GM19023 (cell line): Measurements from ENCODE around the gene GLB1L3.

ENCODE experiments used
- ATAC-seq: cut with Tn5 transposase; IDR thresholded peaks from one replicate; pipeline ENCODE4 v1.9.1; 2021; ENCODE audit warnings: mild to moderate bottlenecking, moderate library complexity; ENCODE audit not compliant: unreplicated experiment

The GLB1L3 gene

DNA sequence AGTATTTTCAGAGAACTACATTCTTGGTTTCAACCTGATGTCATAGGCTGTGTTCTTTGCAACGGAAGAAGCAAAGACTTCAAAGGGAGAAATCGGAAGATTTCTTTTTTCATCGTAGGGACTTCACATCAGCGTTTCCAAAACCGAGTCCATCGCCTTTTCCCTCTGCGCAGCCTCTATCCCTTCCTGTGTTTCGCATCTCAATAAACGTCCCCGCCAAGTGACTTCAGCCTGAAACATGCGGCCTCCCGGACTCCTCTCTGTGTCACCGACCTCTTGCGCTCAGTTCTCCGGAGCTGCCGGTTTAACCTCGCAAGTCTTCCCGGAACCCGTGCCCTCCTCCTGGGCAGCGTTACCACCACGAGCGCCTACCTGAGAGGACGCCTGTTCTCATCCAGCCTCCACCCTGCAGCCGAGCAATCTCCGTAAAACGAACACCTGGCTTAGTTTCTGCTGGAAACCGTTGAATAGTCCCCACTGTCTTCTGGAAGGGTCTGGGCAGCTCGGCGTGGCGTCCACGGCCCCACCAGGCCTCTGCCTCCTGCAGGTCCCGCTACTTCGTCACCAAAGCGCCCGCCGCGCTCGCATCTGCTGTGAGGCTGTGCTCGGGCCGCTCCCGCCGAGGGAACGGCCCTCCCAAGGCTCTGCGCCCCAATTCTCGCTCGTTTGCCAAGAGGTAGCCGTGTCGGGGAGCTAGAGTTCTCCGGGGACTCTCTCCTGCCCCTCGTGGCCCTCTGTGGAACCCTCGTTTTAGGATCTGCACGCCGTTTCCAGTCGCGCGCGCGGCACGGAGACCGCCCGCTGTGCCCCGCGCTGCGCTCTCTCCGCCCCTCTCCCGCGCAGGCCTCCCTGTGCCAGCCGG, at the start of gene GLB1L3:
TSS of gene GLB1L3 (plus strand) at position 846 of the 862 bp plus-strand sequence. CDS start 362 bp downstream, outside the sequence.
- peak; percentile 62 for ATAC-seq

DNA sequence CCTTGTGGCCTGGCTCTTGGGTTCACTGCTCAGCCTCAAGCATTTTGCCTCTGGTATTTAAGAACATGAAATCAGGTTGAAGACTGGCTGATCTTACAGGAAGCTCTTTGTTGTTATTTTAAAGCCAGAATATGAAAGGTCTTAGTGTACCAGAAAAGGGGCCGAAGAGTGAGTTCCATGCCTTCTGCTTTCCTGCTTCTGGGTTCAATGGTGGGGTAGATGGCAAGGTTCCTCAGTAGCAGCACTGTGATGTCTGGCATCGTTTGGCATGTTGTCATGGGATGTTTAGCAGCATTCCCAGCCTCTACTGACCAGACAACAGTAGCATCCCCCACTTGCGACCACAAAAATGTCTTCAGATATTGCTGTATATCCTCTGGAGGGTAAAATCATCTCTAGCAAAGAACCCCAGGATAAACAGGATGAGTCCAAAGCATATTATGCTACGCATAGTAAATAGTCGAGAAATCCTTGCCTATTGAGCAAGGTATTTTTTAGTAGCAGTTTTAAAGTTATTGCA, 49.3 kb upstream of the GLB1L3 start:
- ATAC-seq = no peak

DNA sequence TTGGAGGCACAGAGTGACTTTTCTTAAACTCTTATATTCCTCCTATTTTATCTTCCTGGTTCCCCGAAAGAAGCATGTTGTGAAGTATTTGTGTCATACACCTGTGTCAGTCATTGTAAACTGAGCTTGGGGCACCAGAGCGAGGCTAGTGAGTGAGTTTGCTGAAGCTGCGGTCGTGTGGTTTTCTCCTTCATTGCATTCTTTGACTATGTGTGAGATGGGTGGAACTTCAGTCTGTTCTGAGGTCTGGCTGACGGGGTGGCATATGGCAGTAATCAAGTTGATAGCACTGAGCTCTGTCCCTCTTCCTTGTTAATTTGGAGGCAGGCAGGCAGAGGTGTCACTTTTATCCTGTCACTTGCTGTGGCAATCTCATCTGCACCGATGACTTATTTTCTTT, 47.6 kb upstream of the GLB1L3 start:
- ATAC-seq = peak; percentile 43

DNA sequence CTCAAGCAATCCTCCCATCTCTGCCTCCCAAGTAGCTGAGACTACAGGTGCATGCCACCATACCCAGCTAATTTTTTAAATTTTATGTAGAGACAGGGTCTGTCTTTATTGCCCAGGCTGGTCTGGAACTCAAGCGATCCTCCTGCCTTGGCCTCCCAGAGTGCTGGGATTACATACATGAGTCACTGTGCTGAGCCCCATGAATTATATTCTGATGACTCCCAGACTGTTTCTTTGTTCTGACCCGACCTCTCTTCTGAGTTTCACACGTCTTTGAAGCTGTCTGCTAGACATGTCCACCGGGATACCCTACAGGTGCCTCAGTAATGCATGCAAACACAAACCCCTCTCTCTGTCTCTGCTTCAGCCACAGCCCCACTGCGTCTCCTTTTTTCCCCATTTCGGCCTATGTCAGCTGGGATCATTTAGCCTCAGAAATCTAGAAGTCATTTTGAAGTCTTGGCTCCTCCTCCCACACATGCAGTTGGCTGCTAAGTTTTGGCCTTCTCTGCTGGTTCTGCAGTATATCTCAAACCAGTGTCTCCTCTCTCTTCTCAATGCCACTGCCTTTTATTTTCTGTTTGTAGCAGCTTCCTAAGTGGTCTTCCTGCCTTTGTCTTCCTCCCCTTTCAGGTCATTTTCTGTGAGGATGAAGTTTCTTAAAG, 46.9 kb upstream of the GLB1L3 start:
- no peak for ATAC-seq

- no peak for ATAC-seq
Measured at GRCh38 chr11:134230339-134230738, 45.8 kb upstream of the GLB1L3 start.

DNA sequence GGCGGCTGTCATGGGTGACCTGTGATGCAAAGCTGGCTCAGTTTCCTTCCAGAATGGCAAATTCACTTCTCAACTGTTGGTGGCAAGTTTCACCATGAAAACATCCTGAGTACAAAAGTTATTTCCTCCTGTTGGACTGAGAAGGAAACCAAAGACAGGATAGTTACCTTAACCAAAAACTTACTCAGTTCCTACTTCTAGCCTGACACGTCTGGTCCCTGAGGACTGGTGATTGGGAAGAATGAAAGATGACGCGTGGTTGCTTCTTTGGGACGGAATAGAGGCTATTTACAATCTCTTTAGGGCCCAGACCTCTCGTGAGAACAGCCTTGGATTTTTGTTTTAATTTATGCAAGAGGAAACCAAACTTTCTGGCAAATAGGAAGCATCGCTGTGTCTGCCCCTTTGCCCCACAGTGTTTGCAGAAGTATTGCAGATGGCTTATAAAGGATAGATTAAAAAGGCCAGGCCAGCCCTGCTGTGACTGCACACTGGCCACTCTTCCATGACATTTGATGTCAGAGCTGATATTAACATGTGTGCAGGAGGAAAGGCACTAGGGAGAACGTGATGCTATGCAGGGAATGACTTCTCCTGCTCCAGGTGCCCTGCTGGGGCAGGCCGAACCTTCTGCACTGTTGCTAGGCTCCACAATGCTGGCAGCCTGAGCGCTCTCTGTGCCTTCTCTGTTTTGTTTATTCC, 44.1 kb upstream of the GLB1L3 start:
- ATAC-seq = no peak

DNA sequence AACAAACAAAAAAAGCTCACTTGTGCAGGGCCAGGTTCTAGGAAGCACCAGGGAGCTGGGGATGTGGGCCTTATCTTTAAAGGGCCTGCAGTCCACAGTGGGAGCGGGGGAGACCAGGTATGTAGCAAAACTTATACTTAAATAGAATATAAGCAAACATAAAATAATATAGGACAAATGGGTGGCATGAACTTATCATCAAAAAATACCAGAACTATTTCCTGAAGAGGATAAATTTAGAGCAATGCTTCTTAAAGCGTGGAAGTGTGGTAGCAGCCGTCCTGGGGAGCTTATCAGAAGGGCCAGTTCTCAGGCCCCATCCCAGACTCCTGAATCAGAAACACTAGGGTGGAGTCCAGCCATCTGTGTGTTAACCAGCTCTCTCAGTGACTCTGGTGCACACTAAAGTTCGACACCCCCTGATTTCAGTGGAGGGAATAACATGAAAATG, 42.4 kb upstream of the GLB1L3 start:
- ATAC-seq = no peak

GRCh38 chr11:134235399-134235798, 40.8 kb upstream of the GLB1L3 start:
- no peak for ATAC-seq

- no peak for ATAC-seq
Measured at GRCh38 chr11:134236834-134237556, 39.2 kb upstream of the GLB1L3 start.

DNA sequence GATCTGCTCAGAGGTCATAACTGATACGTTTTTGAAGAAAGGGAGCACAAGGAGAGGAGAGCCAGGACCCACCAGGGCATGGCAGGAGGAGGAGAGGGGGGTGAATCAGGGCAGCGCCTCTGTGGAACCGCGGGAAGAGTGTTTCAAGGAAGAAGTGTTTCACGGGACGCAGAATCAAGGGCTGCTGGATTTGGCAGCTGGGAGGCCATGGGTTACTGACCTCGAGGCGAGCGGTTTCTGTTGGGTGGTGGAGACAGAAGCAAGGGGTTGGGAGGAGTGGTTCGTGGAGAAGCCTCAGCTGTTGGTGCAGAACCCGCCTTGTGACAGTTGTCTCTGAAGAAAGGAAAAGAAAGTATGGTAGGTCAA, 38.6 kb upstream of the GLB1L3 start:
- no peak for ATAC-seq

DNA sequence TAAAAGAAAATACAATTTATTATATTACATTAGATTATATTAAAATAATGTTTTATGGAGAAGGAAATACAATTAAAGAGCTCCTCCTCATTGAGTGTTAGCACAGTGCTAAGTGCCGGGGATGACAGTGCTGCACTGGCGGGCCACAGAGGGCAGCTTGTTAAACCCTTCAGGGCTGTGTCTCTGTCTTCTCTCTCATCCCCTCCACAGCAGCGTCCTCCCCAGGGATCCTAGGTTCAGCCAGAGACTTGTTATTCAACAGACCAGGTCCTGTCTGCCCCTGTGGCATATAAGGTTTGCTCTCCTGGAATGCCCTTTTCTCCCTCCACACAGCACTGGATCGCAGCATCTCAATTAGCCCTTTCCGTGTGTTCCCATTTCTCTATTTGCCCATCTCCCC, 37.2 kb upstream of the GLB1L3 start:
- no peak for ATAC-seq

- ATAC-seq = no peak
Measured at GRCh38 chr11:134240592-134240991, 35.6 kb upstream of the GLB1L3 start.

DNA sequence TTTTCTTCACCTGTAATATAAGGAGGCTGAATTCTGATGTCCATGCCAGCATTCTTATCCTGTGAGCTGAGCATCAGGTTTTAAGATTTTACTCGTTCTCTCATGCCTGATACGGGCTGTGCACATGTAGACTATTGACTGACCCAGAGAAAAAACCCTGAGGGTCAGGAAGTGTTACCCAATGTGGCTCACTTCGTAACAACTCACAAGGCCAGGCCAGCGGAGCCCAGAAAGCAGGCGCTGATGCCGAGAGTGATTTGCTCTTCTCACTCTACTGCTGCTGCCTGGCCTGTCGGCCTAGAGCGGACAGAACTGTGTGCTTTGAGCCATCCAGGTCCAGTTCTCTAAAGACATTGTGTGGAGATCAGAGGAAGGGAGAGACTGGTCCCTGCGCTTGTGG, 33.8 kb upstream of the GLB1L3 start:
- no peak for ATAC-seq

- no peak for ATAC-seq
Measured at GRCh38 chr11:134243913-134244312, 32.3 kb upstream of the GLB1L3 start.

GRCh38 chr11:134244593-134244992, 31.6 kb upstream of the GLB1L3 start:
- ATAC-seq = peak; percentile 81

DNA sequence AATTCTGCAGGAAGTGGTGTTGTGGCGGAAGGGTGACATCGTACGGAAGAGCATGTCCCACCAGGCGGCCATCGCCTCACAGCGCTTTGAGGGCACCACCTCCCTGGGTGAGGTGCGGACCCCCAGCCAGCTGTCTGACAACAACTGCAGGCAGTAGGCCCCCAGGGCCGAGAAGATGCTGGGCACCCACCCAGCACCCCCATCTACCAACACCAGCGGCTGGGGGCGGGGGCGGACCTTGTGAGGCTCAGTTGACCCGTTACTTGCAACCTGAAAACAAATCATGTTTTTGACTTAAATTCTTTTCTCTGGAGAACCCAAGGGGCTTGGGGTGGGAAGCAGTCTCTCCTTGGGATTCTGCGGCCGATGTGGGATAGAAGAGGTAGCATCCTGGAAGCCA, 30.7 kb upstream of the GLB1L3 start:
- ATAC-seq = no peak

DNA sequence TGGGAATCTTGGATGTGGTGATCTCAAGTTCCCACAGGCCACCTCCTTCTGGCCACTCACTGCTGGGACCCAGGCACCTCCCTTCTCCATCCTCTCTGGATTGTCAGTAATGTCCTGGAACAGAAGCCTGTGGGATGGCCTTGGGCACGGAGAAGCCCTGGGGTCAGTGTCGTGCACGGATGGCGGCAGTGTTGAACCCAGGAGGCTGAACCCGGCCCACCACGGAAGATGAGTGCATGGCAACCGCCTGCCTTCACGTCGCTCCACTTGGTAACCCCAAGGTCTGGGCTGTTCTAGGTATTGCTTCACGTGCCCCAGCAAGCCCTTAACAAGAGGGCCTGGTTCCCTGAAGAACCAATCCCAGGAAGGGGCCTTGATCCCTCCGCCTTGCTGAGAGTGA, 30.1 kb upstream of the GLB1L3 start:
- no peak for ATAC-seq

- ATAC-seq = no peak
Measured at GRCh38 chr11:134246678-134247077, 29.5 kb upstream of the GLB1L3 start.

DNA sequence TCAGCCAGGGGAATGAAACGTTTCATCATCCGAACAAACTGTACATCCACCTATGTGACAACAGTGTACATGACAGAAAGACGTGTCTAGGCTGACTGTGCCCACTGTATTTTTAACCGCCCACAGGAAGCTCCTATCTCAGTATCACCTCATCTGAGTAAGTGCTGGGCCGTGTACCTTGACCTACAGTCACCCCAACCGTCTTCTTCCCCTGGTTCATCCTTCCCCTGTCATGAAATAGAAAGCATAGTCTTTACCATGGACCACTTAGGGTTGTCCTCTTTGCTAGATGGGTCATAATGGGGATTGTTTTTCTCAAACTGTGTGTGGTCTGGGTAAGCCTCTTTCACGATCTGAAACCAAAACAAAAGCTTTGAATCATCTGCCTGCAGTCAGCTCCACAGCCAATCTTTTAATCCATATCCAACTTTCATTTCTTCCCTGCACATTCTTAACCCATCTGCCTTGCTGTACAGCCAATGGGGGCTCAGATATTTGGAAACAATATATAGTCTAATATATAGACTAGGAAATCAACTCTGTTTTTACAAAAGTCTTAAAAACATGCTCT, 27.2 kb upstream of the GLB1L3 start:
- ATAC-seq = no peak

- no peak for ATAC-seq
Measured at GRCh38 chr11:134250246-134250645, 25.9 kb upstream of the GLB1L3 start.
